GM12801 (cell line): ENCODE data around the gene PMM2.

Experiments
- CTCF ChIP-seq: IDR thresholded peaks from one replicate; pipeline ENCODE4 v1.5.1; 2011; ENCODE audit warnings: control low read depth; ENCODE audit not compliant: insufficient read length; ENCODE audit errors: extremely low read depth

The PMM2 gene

GRCh38 chr16:8797364-8798173 lies at the start of gene PMM2, which contains the start of gene TMEM186:
Gene PMM2, plus strand, starts transcription at chr16:8797839. Its CDS starts 44 bp downstream, at chr16:8797883.
Gene TMEM186, minus strand, starts transcription at chr16:8797639. Its CDS starts 25 bp downstream, at chr16:8797614.
- TF ChIP-seq CTCF: no peak

GRCh38 chr16:8751481-8752311 lies 45.9 kb upstream of the PMM2 start:
- TF ChIP-seq CTCF: no peak

- no peak for TF ChIP-seq CTCF
These were observed 44.9 kb upstream of the PMM2 start for GRCh38 chr16:8752706-8753105.

GRCh38 chr16:8753416-8754054 lies 44.1 kb upstream of the PMM2 start:
- TF ChIP-seq CTCF: no peak

- TF ChIP-seq CTCF: no peak
These were observed 40.9 kb upstream of the PMM2 start for GRCh38 chr16:8756755-8757154.

- no peak for TF ChIP-seq CTCF
These were observed 39.6 kb upstream of the PMM2 start for GRCh38 chr16:8758022-8758421.

GRCh38 chr16:8760021-8760420 lies 37.6 kb upstream of the PMM2 start:
- TF ChIP-seq CTCF: no peak
